ENCODE results near the gene ZNF593. TPM values are rescaled to one million over a fixed set of nuclear protein-coding genes. Genes with fewer than 3 reads are reported as not detected.

ZNF593 gene
- total and polyA plus RNA-seq, 2 experiments from 2014 or later: 26.2 to 108 TPM

- no peak for TF ChIP-seq REST (IDR thresholded peaks at IDR 0.05; ENCODE audit: unreplicated experiment)
- no peak for TF ChIP-seq ZNF114 (CRISPR knock-in tag; IDR thresholded peaks at IDR 0.05)
Observed at GRCh38 chr1:26163684-26164035, 6.0 kb upstream of the ZNF593 start (continued).

GRCh38 chr1:26164036-26164860, 5.5 kb upstream of the ZNF593 start:
- Histone ChIP-seq H2AFZ (peak overlapping the region; percentile 88), H3K27ac (ENCODE audit: low read depth) (no peak overlapping the region), H3K4me1 (ENCODE audit: insufficient read depth) (peaks cover 35% of the 10 kb centered on the region), H3F3A (replicated peaks; ENCODE audit: low read depth) (peaks cover 9% of the 10 kb centered on the region; the same call in 1 of the 2 replicates), H3K27me3 (ENCODE audit: insufficient read depth) (peaks cover 80% of the 10 kb centered on the region), H4K20me1 (replicated peaks; ENCODE audit: insufficient read depth) (no peaks in the 10 kb centered on the region), H3K79me2 (replicated peaks; ENCODE audit: insufficient read depth) (no peaks in the 10 kb centered on the region), H3K36me3 (ENCODE audit: insufficient read depth) (no peaks in the 10 kb centered on the region), H3K4me3 (peak overlapping the region; percentile 71), H3K9me2 (ENCODE audit: insufficient read depth) (no peaks in the 10 kb centered on the region), H3K4me2 (peak overlapping the region; percentile 90)
- no peak overlapping the region; the same call in 1 of the 2 replicates for H3K27ac Mint-ChIP-seq
- peaks cover 63% of the 10 kb centered on the region for H3K27me3 Mint-ChIP-seq (ENCODE audit: insufficient read depth, low read depth, poor library complexity)
- TF ChIP-seq ZNF114 (CRISPR knock-in tag; IDR thresholded peaks at IDR 0.05) (no peak), REST (IDR thresholded peaks at IDR 0.05; ENCODE audit: unreplicated experiment) (no peak), CREB1 (CRISPR knock-in tag; IDR thresholded peaks at IDR 0.05; ENCODE audit: low read depth) (no peak), ZNF331 (CRISPR knock-in tag; IDR thresholded peaks at IDR 0.05; ENCODE audit: low read depth) (no peak), EZH2 (IDR thresholded peaks at IDR 0.05; ENCODE audit: low read depth, unreplicated experiment) (no peak), POLR2AphosphoS5 (IDR thresholded peaks at IDR 0.05; ENCODE audit: low read depth) (peak; percentile 51; the same call in 1 of the 2 replicates), CTCF (conservative IDR thresholded peaks at IDR 0.05; ENCODE audit: low read depth in 2 of 2) (peak; percentile 47 to 67)
- H3K4me1 Mint-ChIP-seq: peaks cover 35% of the 10 kb centered on the region
- DNase-seq (ENCODE audit: low spot score) (peak; percentile 86), ATAC-seq (peak; percentile 44)
- H3K9me3 Mint-ChIP-seq: peaks cover 3% of the 10 kb centered on the region; the same call in 1 of the 3 replicates
- no peaks in the 10 kb centered on the region for H3K36me3 Mint-ChIP-seq (ENCODE audit: low read depth)
- peak overlapping the region; percentile 81 for H3K4me3 Mint-ChIP-seq
